Upper lobe of left lung (tissue), 4 donors: Measurements from ENCODE around the gene VAC14.

ENCODE experiments used
- CTCF ChIP-seq, 6 experiments: fragments of 450-650 bp in 4 of 6; fragments of 200-600 bp in 2 of 6; sonication (generic) in 2 of 6; IDR thresholded peaks; one replicate each; pipeline ENCODE4 v1.5.1; 2016 to 2019; ENCODE audit warnings: antibody characterized with exemption in 6 of 6
- POLR2A ChIP-seq, 4 donors: fragments of 450-650 bp; IDR thresholded peaks; one replicate each; pipeline ENCODE4 v1.5.1; 2016 to 2017; ENCODE audit warnings: antibody characterized with exemption in 4 of 4, mild to moderate bottlenecking in 2 of 4

- no peak for TF ChIP-seq CTCF (IDR thresholded peaks at IDR 0.05)
- no peak for TF ChIP-seq POLR2A (IDR thresholded peaks at IDR 0.05)
Observed at GRCh38 chr16:70703835-70704381, 97.0 kb downstream of the VAC14 start.
